HG02973 (cell line): ENCODE measurements around the gene NFAT5.
"Not testable (repeated sequence)": the region's sequence is repeated elsewhere in the genome, so short reads cannot be mapped to it uniquely, and the experiment has no call there.

Source experiments
- ATAC-seq: cut with Tn5 transposase; IDR thresholded peaks from one replicate; pipeline ENCODE4 v1.9.1; 2021; ENCODE audit warnings: moderate library complexity; ENCODE audit not compliant: unreplicated experiment

The NFAT5 gene, protein sequence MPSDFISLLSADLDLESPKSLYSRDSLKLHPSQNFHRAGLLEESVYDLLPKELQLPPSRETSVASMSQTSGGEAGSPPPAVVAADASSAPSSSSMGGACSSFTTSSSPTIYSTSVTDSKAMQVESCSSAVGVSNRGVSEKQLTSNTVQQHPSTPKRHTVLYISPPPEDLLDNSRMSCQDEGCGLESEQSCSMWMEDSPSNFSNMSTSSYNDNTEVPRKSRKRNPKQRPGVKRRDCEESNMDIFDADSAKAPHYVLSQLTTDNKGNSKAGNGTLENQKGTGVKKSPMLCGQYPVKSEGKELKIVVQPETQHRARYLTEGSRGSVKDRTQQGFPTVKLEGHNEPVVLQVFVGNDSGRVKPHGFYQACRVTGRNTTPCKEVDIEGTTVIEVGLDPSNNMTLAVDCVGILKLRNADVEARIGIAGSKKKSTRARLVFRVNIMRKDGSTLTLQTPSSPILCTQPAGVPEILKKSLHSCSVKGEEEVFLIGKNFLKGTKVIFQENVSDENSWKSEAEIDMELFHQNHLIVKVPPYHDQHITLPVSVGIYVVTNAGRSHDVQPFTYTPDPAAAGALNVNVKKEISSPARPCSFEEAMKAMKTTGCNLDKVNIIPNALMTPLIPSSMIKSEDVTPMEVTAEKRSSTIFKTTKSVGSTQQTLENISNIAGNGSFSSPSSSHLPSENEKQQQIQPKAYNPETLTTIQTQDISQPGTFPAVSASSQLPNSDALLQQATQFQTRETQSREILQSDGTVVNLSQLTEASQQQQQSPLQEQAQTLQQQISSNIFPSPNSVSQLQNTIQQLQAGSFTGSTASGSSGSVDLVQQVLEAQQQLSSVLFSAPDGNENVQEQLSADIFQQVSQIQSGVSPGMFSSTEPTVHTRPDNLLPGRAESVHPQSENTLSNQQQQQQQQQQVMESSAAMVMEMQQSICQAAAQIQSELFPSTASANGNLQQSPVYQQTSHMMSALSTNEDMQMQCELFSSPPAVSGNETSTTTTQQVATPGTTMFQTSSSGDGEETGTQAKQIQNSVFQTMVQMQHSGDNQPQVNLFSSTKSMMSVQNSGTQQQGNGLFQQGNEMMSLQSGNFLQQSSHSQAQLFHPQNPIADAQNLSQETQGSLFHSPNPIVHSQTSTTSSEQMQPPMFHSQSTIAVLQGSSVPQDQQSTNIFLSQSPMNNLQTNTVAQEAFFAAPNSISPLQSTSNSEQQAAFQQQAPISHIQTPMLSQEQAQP (N-terminal part only)

DNA sequence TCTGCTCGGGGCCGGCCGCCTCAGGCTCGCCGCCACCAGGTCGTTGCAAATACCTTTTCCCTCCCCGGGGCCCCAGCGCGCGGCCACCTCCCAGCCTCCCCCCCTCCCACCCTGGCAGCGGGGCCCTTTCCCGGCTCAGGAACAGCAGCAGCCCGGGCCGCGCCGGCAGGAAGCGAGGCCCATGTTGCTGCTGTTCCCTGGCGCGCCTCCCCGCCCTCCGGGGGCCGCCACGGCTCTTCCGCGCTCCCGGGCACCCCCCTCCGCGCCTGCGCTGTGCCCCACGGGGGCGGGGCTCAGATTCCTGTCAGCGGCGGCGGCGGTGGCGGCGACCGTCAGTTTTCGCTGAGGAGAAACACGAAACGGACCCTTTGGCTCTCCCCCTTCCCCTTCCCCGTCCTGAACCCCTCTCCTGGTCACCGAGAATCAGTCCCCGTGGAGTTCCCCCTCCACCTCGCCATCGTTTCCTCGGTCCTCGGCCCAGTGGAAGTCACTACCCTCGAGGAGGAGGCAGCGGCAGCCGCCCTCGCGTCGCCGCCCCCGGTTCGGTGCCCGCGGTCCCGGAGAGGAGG lies at the start of gene NFAT5:
Gene NFAT5 (plus strand): TSS at position 296 of the 569 bp plus-strand sequence. CDS start 336 bp downstream, outside the sequence.
- peak; percentile 45 for ATAC-seq

DNA sequence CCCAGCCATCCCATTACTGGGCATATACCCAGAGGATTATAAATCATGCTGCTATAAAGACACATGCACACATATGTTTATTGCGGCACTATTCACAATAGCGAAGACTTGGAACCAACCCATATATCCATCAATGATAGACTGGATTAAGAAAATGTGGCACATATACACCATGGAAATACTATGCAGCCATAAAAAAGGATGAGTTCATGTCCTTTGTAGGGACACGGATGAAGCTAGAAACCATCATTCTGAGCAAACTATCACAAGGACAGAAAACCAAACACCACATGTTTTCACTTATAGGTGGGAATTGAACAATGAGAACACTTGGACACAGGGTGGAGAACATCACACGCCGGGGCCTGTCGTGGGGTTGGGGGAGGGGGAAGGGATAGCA lies 47.9 kb upstream of the NFAT5 start:
- ATAC-seq: not testable (repeated sequence)

DNA sequence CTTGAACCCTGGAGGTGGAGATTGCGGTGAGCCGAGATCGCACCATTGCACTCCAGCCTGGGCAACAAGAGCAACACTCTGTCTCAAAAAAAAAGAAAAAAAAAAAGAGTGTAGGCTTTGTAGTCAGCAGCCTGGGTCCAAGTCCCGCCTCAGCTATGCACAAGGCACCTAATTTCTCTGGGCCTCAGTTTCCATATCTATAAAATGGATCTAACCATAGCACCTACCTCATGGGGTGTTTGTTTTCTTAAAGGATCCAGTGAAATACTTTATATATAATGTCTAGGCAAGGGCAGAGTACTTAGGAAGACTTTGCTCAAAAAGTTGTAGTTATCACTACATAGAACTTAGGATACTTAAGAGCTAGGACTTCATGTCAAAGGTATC lies 45.4 kb upstream of the NFAT5 start:
- ATAC-seq: no peak

DNA sequence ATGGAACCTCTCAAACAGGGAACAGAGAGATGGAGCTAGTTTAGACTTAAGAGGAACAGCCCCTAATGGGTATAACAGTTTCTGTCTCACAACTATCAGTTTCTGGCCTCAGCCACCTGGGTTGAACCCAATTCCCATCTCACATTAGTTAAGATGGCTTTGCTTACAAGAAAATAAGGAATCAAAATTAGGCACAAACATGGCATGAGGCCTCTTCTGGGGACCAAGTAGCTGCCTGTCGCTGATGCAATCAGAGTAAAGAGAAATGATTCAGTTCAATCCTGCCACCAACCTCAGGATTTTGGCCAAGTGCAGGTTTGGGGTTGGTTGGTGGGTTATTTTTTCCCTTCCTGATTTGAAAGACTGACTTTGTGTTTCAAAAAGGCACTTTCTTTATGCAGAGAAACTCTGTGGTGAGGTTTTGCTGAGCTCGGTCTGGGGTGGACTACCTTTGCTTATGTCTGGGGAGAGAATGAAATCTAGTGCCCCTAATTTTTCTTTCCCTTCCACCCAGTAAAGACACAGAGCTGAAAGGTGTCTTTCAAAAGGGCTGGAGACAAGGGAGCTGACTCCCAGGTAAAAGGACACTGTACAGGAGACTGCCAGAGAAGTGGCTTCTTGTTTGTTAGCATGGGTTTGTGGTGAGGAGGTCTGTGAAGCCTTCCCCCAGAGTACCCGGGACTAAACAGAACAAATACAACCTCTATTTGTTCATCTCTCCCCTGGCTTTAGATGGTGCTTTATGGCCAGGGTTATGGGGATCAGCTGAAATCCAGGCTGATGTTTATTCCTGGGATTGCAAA lies 44.8 kb upstream of the NFAT5 start:
- ATAC-seq: no peak

DNA sequence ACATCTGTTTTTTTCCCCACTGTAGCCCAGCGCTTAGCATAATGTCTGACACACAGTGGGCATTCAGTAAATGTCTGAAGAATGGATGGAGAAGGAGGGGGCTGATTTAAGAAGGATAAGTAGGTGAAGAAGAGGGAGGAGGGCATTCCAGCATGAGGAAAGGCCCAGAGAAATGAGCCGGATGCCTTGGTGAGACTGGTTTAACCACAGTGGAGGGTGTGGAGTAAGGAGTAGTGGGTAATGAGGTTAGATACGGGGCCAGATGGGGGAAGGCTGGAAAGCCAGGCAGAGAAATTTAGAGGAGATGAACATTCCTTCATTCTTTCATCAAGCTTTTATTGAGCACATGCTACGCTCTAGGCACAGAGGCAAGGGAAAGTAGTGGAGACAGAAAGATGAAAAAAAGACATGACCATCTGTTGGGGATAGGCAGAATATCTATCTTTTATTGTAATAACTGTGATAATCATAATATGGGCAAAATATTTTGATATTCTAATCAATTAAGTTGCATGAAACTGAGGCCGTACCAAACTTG lies 43.7 kb upstream of the NFAT5 start:
- ATAC-seq: no peak

DNA sequence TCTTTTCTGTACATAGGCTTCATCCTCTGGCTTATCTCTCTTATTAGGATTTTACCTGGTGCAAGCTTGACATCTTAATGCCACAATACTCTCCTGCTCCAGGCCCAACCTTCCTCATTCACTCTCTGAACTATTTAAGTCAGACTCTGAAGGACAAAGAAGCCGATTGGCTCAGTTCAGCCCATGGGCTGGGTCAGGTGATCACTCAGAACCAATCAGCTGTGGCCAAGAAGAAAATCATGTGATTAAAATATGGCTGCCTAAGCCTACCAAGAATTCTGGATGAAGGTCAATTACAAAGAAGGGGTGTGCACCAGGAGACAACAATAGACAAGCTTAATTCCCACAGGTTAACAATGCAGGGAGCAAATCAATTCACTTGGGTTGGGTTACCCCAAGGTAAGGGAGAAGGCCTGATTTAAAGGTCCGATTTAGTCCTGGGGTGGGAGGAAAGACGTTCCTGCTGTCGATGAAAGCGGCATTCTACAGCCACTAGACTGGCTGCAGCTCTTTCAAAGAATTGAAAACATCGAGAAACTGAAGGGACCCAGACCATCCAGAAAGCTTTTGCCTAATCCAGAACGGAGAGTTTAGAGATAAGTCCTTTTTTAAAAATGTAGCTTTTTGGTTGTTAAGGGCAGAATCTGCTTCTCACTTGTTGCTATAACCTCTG lies 42.9 kb upstream of the NFAT5 start:
- no peak for ATAC-seq

DNA sequence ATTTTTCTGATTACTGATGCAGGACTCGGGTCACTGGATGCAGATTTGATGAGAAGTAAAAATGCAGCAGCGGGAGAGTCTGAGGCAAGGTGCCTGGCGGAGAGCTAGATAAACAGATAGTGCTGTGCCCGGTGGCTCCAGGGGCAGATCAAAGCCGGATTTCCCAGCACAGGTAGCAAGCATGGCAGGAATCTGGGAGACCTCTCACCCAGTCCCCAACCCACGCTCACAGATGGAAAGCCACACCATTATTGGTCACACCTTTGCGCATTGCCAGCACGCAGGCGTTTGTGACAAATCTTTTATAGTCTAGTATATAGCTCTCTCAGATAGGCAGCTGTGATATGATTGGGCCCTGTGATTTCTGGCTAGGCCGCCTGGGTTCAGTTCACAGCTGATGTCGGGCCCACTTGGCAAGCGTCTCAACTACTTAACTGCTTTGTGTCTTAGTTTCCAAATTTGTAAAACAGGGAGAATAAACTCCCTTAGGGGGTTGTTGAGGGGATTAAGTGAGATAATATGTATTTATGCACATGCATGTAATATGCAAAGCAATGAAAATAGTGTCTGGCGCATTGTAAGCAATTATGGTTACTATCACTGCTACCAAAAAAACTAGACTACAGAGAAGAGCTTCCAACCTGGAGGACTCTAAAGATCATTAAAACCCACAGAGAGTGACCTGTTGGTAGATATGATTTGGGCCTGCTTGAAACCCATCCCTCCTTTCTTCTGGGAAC lies 42.0 kb upstream of the NFAT5 start:
- no peak for ATAC-seq

DNA sequence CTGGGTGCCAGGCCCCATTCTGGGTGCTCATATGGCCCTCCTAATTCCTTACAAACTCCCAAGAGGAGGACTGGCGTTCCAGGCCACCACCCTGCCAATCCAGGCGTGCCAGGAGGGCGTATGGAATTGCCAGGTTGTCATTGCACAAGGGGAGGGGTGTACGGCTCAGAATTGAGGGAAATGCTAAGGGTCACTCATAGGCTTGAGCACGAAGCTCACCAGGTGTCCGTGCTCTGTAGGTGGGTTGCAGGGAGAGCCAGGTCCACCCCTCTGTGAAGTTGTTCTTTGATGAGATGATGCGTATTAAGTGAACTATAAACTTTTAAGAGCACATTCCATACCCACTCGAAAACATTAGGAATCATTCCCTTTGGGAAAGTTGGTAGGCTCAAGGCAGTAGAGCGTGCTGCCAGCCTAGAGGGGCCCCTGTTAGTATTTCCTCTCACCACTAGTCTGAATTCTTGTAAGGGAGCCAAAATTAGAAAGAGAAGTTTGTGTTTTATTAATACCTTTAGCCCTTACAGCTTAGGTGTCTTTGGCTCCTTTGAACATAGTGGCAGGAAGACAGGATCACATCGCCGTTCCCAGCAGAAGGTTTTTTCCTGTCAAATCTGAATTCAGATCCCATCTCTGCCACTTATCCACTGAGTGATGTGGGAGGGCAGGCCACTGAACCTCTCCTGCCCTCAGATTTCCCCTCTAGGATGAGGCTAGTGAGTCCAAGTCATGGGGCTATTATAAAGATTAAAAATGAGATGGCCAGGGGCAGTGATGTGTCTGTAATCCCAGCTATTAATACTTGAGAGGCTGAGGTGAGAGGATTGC lies 38.7 kb upstream of the NFAT5 start:
- ATAC-seq: no peak

DNA sequence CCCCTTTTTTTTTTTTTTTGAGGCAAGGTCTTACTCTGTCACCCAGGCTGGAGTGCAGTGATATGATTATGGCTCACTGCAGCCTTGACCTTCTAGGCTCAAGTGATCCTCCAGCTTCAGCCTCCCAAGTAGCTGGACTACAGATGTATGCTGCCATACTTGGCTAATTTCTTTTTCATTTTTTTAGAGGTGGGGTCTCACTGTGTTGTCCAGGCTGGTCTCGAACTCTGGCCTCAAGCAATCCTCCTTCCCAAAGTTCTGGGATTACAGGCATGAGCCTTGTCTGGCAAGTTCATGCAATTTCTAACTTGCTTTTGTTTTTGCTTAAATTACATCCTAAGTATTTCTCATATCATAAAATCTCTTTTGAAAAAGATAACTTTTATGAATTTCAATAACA lies 33.8 kb upstream of the NFAT5 start:
- no peak for ATAC-seq

DNA sequence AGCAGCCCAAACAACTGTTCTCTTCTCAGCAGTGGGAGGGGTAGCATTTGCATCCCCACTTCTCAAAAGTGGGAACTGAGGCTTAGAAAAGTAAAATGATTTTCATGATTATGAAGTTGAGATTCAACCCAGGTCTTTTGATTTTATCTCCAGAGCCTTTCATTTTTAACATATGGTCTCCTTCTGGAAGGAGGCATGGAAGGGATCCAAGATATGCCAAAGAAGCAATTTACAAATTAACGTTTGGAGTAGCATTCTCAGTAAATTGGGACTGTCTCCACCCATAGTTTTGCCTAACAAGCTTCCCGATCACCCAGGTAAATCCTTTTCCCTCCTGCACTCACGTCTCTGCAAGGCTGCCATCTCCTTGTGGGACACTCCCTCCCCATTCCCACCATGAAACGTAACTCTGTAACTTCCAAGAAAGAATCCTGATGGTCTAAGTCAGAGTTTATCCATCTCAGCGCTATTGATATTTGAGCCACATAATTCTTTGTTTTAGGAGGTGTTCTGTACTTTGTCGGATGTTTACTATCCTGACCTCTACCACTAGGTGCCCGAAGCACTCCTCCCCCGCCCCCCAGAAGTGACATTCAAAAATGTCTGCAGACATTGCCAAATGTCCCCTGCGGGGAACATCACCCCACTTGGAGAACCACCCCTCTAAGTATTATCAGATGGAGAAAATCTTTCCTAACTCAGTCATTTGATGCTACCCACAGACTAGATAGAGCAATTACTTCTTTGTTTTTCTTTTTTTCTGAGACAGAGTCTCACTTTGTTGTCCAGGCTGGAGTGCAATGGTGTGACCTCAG lies 32.9 kb upstream of the NFAT5 start:
- ATAC-seq: no peak

DNA sequence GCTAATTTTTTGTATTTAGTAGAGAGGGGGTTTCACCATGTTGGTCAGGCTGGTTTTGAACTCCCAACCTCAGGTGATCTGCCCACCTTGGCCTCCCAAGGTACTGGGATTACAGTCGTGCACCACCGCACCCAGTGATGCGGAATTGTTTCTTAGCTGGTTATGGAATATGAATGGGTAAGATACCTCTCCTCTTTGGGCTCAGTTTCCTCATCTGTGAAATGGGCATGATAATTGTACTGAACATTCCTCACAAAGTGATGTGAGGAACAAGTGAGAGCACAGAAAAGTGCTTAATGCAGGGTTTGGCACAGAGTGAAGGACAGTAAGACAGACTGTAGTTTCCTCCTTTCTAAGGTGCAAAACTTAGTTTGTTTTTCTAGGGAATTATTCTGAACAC lies 31.0 kb upstream of the NFAT5 start:
- ATAC-seq: no peak

DNA sequence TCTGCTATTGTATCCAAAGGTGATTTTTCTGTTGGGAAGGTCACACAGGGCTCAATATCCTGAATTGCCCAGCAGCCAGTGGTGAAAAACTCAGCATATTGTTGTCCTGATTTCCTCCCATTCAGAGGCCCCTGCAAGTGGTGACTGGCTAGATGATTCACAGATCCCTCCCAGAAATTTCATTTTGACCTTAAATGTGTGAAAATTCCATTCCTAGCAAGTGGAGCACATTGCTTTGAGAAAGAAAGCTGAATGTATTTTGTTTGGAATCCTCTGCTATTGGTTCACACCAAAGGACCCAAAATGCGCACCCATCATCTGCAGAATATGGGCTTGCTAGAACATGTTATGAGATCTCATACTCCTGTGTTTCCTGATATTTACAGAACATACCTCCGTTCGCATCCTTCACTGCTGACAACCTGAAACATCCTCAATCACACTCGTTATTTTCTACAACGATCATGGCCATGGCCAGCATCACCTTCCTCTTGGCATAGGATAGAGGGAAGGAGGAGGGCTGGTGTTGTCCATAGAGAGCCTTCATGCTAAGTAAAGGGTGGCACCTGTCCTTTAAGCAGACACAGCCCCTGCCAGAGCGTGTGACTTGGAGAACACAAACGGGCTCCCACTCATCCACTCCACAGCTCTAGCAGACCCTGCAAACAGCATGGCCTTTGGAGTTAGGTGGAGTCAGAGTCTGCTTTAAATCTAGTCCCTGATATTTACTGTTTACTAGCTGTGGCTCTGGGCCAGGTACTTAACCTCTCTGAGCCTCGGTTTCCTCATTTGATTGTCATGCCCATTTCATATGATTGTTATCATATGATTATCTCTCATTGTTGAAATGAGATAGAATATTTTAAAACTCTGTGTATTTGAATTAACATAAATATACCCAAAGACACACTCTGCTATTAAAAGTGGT lies 30.4 kb upstream of the NFAT5 start:
- no peak for ATAC-seq

DNA sequence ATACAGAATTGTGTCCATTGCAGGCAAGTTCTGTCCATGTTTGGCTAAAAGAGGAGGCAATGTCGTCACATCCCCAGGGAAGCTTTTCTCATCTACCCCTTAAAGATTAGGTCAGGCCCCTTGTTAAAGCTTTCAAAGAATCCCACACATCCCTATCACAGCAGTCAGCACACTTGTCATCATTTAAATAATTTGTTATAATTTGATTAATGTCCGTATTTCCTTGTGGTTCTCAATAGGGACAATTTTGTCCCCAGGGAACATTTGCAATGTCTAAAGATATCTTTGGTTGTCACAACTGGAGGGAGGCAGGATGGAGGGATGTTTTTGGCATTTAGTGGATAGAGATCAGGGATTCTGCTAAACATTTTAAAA lies 28.1 kb upstream of the NFAT5 start:
- ATAC-seq: no peak

DNA sequence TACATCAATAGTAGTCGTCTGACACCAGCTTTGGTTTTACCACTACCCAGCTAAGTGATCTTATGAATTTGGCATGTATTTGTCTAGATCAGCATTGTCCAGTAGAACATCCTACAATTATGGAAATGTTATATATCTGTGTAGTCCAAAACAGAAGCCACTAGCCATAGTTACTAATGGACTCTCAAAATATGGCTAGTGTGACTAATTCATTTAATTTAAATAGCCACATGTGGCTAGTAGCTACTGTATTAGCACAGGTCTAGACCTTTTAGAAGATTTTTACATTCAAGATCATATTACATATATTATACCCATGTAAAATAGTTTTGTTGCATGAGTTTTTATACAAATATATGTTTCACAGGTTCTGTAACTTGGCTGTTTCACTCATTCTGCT lies 27.0 kb upstream of the NFAT5 start:
- no peak for ATAC-seq

DNA sequence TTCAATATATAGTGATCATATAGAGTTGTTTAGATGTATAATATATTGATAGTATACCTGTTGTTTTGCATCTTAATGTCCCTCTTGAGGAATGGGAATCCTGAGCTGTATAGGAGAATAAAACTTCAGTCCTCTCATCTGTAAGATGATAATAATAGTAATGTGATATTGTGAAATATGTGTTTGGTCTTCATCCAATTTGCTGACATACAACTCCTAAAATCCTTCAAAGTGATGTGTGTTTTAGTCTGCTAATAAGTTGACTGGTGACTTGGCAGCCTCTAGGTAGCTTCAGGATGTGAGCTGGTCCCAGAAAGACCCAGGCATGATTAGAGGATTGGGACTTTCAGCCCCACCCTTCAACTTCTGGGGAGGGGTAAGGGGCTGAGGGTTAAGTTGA lies 22.8 kb upstream of the NFAT5 start:
- ATAC-seq: no peak

DNA sequence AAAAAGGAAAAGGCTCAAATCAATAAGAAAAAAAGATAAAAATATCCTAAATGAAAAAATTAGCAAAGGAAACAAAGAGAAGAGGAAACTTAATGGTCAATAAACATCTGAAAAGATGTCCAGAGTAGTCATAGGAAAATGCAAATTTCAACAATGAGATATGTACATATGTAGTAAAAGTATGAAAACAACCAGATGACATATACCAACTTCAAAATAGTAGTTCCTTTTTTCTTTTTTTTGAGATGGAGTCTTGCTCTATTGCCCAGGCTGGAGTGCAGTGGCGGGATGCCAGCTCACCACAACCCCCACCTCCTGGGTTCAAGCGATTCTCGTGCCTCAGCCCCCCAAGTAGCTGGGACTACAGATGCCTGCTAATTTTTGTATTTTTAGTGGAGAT lies 21.7 kb upstream of the NFAT5 start:
- no peak for ATAC-seq
